Esophagus muscularis mucosa (tissue), 4 donors: ENCODE results near the gene ADPGK. TPM values are rescaled to one million over a fixed set of nuclear protein-coding genes. Genes with fewer than 3 reads are reported as not detected.

Source experiments
- DNase-seq: peaks from one replicate; pipeline ENCODE4 v3.0.0-alpha.2; 2017; ENCODE audit errors: extremely low spot score
- H3K27ac ChIP-seq, 4 donors: fragments of 200-600 bp; sonication (generic); replicated peaks in 1 of 4; 1 replicate in 3 of 4; 2 replicates in 1 of 4; pipeline ENCODE4 v1.5.1; 2016 to 2019; ENCODE audit warnings: mild to moderate bottlenecking in 1 of 4
- H3K27me3 ChIP-seq, 4 donors: fragments of 200-600 bp; sonication (generic); one replicate each; pipeline versions ENCODE4 v1.5.1 to v1.6.0; 2016 to 2019
- H3K36me3 ChIP-seq, 4 donors: fragments of 200-600 bp; sonication (generic); one replicate each; pipeline ENCODE4 v1.5.1; 2016 to 2019
- H3K4me1 ChIP-seq, 4 donors: fragments of 200-600 bp; sonication (generic); one replicate each; pipeline ENCODE4 v1.5.1; 2016 to 2019
- H3K4me3 ChIP-seq, 4 donors: fragments of 200-600 bp; sonication (generic); 1 replicate in 2 of 4; 2 replicates in 2 of 4; pipeline ENCODE4 v1.5.1; 2016 to 2019; ENCODE audit warnings: mild to moderate bottlenecking in 4 of 4, moderate library complexity in 1 of 4
- H3K9me3 ChIP-seq, 4 donors: fragments of 200-600 bp; sonication (generic); 1 replicate in 3 of 4; 2 replicates in 1 of 4; pipeline ENCODE4 v1.5.1; 2016 to 2019
- EP300 ChIP-seq: sonication (generic); formaldehyde crosslinking; IDR thresholded peaks from one replicate; pipeline ENCODE4 v1.6.1; 2017; ENCODE audit warnings: antibody characterized with exemption
- POLR2A ChIP-seq: fragments of 450-650 bp; IDR thresholded peaks from one replicate; pipeline ENCODE4 v1.6.1; 2017; ENCODE audit warnings: antibody characterized with exemption, moderate library complexity, mild to moderate bottlenecking, low read depth
- POLR2AphosphoS5 ChIP-seq, 2 donors: sonication (generic); formaldehyde crosslinking; IDR thresholded peaks; one replicate each; pipeline ENCODE4 v1.6.1; 2017; ENCODE audit warnings: antibody characterized with exemption in 2 of 2
- WGBS: methylation state at CpG from one replicate; pipeline ENCODE4 v1.1.5; 2018; 5-methylcytosine and 5-hydroxymethylcytosine counted together
- intact Hi-C: fragments of 100-400 bp; cut with DNase I; formaldehyde crosslinking; loops from one replicate; pipeline ENCODE4 v1.15.1; 2023
- total RNA-seq, 4 donors: library from RNA; depleted of rRNA; stranded (reverse); fragments of >200 nt; gene quantifications; one replicate each; pipeline versions ENCODE4 v1.1.0 to v1.2.1, GENCODE V29; 2016
- TF ChIP-seq, protein P1 (sequence below), 3 experiments: fragments of 200-600 bp in 2 of 3; fragments of 450-650 bp in 1 of 3; sonication (generic) in 2 of 3; IDR thresholded peaks; one replicate each; pipeline ENCODE4 v1.5.1; 2017 to 2019; ENCODE audit warnings: antibody characterized with exemption in 3 of 3, mild to moderate bottlenecking in 2 of 3, moderate library complexity in 1 of 3

Gene ADPGK
- total RNA-seq, 4 donors from 2014 or later = 20.2 to 37.4 (median 22.3) TPM

DNA sequence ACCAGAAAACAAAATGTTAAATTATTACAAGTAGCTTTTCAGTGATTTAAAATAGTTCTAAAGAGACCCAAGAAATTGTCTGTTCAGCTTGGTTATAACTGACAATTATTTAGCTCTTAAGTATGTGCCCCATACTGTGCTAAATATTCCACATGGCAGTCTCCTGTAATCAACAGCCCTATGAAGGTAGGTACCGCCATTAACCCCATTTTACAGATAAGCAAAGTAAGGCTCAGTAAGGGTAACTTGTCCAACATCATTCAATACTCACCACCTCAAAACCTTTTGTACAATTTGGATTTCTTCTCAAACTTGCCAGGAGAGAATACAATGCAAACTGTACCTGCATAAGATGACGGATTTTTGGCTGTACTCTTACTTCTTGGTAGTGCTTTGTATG, 33.9 kb downstream of the ADPGK start:
- intact Hi-C loops = no loop called here
- DNase-seq = peak; percentile 2
- H3K36me3 ChIP-seq = peaks cover 17 to 38% (median 29%) of the 10 kb centered on the region in 4 donors
- H3K27me3 ChIP-seq = no peaks in the 10 kb centered on the region
- no peak overlapping the region for H3K27ac ChIP-seq
- H3K4me3 ChIP-seq = no peak overlapping the region
- no peaks in the 10 kb centered on the region for H3K9me3 ChIP-seq
- TF ChIP-seq, protein P1, sequence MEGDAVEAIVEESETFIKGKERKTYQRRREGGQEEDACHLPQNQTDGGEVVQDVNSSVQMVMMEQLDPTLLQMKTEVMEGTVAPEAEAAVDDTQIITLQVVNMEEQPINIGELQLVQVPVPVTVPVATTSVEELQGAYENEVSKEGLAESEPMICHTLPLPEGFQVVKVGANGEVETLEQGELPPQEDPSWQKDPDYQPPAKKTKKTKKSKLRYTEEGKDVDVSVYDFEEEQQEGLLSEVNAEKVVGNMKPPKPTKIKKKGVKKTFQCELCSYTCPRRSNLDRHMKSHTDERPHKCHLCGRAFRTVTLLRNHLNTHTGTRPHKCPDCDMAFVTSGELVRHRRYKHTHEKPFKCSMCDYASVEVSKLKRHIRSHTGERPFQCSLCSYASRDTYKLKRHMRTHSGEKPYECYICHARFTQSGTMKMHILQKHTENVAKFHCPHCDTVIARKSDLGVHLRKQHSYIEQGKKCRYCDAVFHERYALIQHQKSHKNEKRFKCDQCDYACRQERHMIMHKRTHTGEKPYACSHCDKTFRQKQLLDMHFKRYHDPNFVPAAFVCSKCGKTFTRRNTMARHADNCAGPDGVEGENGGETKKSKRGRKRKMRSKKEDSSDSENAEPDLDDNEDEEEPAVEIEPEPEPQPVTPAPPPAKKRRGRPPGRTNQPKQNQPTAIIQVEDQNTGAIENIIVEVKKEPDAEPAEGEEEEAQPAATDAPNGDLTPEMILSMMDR (IDR thresholded peaks at IDR 0.05) = no peak
- TF ChIP-seq POLR2AphosphoS5 (IDR thresholded peaks at IDR 0.05) (no peak), EP300 (no peak), POLR2A (no peak)
- 83% methylated on average over 2 of the region's 2 CpGs for WGBS
- H3K4me1 ChIP-seq = peaks cover 0 to 4% (median 0%) of the 10 kb centered on the region in 4 donors

DNA sequence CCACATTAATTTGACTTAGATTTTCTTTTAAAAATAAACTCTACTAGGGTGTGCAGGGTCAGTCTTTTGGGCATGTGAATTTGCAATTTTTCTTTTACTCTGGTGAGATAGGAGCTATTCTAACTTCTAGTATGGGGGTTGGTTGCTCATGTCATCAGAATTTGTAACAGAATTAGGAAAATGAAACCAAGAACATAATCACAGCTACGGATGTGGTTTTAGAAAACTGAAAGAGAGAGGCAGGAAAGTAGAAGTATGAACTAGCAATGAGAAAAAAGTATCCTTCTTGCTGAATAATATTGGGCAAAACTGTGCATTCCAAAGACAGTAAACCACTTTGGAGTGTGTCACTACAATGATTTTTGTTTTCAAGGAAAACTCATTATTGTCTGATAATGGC, 43.3 kb downstream of the ADPGK start:
- TF ChIP-seq, protein P1 (IDR thresholded peaks at IDR 0.05) = no peak
- TF ChIP-seq POLR2A (no peak), EP300 (no peak), POLR2AphosphoS5 (IDR thresholded peaks at IDR 0.05) (no peak)
- Histone ChIP-seq H3K4me1 (no peaks in the 10 kb centered on the region), H3K36me3 (peaks cover 36 to 53% (median 44%) of the 10 kb centered on the region in 4 donors), H3K9me3 (no peaks in the 10 kb centered on the region), H3K27me3 (no peaks in the 10 kb centered on the region), H3K27ac (no peak overlapping the region), H3K4me3 (no peak overlapping the region)
- DNase-seq = no peak
- WGBS = 87% methylated on average over 1 of the region's 1 CpG
- intact Hi-C loops = no loop called here

DNA sequence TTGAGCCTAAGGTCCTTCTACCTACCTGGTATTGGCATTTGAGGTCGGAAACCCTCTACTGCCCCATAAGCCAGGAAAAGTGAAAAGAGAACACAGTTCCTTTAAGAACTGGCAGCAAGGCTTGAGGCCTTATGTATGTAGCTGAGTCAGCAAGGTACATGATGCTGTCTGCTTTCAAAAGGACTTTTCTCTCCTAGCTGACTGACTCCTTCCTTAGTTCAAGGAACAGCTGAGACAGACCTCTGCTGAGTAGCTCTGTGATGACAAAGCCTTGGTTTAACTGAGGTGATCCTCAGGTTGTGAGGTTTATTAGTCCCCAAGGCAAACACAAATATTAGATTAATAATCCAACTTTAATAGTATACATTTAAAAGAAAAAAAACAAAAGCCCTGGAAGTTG, 45.8 kb downstream of the ADPGK start:
- Histone ChIP-seq H3K9me3 (no peaks in the 10 kb centered on the region), H3K36me3 (peaks cover 36 to 73% (median 58%) of the 10 kb centered on the region in 4 donors), H3K27me3 (no peaks in the 10 kb centered on the region), H3K4me3 (no peak overlapping the region), H3K4me1 (no peaks in the 10 kb centered on the region), H3K27ac (no peak overlapping the region)
- intact Hi-C loops = no loop called here
- peak; percentile 4 for DNase-seq
- TF ChIP-seq POLR2AphosphoS5 (IDR thresholded peaks at IDR 0.05) = no peak
- TF ChIP-seq POLR2A = no peak
- TF ChIP-seq, protein P1 (IDR thresholded peaks at IDR 0.05) = no peak
- no peak for TF ChIP-seq EP300
- WGBS = 88% methylated on average over 1 of the region's 1 CpG

- TF ChIP-seq POLR2A (no peak), EP300 (no peak), POLR2AphosphoS5 (IDR thresholded peaks at IDR 0.05) (no peak)
- TF ChIP-seq, protein P1 (IDR thresholded peaks at IDR 0.05) = no peak
- no peaks in the 10 kb centered on the region for H3K27me3 ChIP-seq
- WGBS = 95% methylated on average over 3 of the region's 3 CpGs
- no peak overlapping the region for H3K27ac ChIP-seq
- H3K36me3 ChIP-seq = peaks cover 36 to 80% (median 64%) of the 10 kb centered on the region in 4 donors
- H3K4me1 ChIP-seq = no peaks in the 10 kb centered on the region
- H3K9me3 ChIP-seq = no peaks in the 10 kb centered on the region
- no peak overlapping the region for H3K4me3 ChIP-seq
- intact Hi-C loops = no loop called here
- DNase-seq = no peak
Measured at GRCh38 chr15:72737061-72737460, 46.5 kb downstream of the ADPGK start.

GRCh38 chr15:72735111-72735510, 48.4 kb downstream of the ADPGK start:
- Histone ChIP-seq H3K27me3 (no peaks in the 10 kb centered on the region), H3K9me3 (no peaks in the 10 kb centered on the region), H3K4me3 (no peak overlapping the region), H3K4me1 (no peaks in the 10 kb centered on the region), H3K27ac (no peak overlapping the region), H3K36me3 (peaks cover 36 to 94% (median 72%) of the 10 kb centered on the region in 4 donors)
- intact Hi-C loops = no loop called here
- WGBS = 94% methylated on average over 2 of the region's 2 CpGs
- peak; percentile 4 for DNase-seq
- TF ChIP-seq POLR2AphosphoS5 (IDR thresholded peaks at IDR 0.05) (no peak), EP300 (no peak), POLR2A (no peak)
- TF ChIP-seq, protein P1 (IDR thresholded peaks at IDR 0.05) = no peak
